Breast epithelium (tissue), 3 donors: ENCODE measurements around the gene IHH.

Experiments used
- CTCF ChIP-seq, 3 donors: fragments of 450-650 bp; IDR thresholded peaks; one replicate each; pipeline ENCODE4 v1.5.1; 2016 to 2017; ENCODE audit warnings: antibody characterized with exemption in 3 of 3, mild to moderate bottlenecking in 3 of 3, moderate library complexity in 3 of 3
- POLR2A ChIP-seq: fragments of 450-650 bp; IDR thresholded peaks from one replicate; pipeline ENCODE4 v1.6.1; 2016; ENCODE audit warnings: antibody characterized with exemption, mild to moderate bottlenecking, moderate library complexity

- TF ChIP-seq CTCF (IDR thresholded peaks at IDR 0.05), result no peak
- TF ChIP-seq POLR2A, result no peak
Observed at GRCh38 chr2:219054956-219055903, 5.5 kb downstream of the IHH start.
